Femur (tissue), 1 donor: ENCODE data around the gene CCDC187.
"Not testable (repeated sequence)": the region's sequence is repeated elsewhere in the genome, so short reads cannot be mapped to it uniquely, and the experiment has no call there.

Experiments
- DNase-seq: peaks from one replicate; pipeline ENCODE4 v3.0.0-alpha.2; 2017

CCDC187 gene

GRCh38 chr9:136326761-136327303 is 22.9 kb upstream of the CCDC187 start:
- no peak for DNase-seq

- DNase-seq = peak; percentile 87
Observed at GRCh38 chr9:136326061-136326760, 22.3 kb upstream of the CCDC187 start.

GRCh38 chr9:136325358-136325757 is 21.5 kb upstream of the CCDC187 start:
- no peak for DNase-seq

- no peak for DNase-seq
Observed at GRCh38 chr9:136324501-136325300, 20.8 kb upstream of the CCDC187 start.

- DNase-seq = no peak
Observed at GRCh38 chr9:136323371-136323789, 19.5 kb upstream of the CCDC187 start.

- DNase-seq = no peak
Observed at GRCh38 chr9:136322756-136323330, 18.9 kb upstream of the CCDC187 start.

GRCh38 chr9:136321561-136321960 is 17.7 kb upstream of the CCDC187 start:
- no peak for DNase-seq

GRCh38 chr9:136320972-136321371 is 17.1 kb upstream of the CCDC187 start:
- DNase-seq = not testable (repeated sequence)

GRCh38 chr9:136319955-136320354 is 16.1 kb upstream of the CCDC187 start:
- DNase-seq = not testable (repeated sequence)

- DNase-seq = not testable (repeated sequence)
Observed at GRCh38 chr9:136319244-136319643, 15.3 kb upstream of the CCDC187 start.

GRCh38 chr9:136318776-136319241 is 14.9 kb upstream of the CCDC187 start:
- DNase-seq = no peak

GRCh38 chr9:136318111-136318775 is 14.3 kb upstream of the CCDC187 start:
- no peak for DNase-seq

- no peak for DNase-seq
Observed at GRCh38 chr9:136317695-136318094, 13.8 kb upstream of the CCDC187 start.

GRCh38 chr9:136316896-136317676 is 13.2 kb upstream of the CCDC187 start:
- DNase-seq = no peak

- no peak for DNase-seq
Observed at GRCh38 chr9:136316271-136316751, 12.4 kb upstream of the CCDC187 start.

- DNase-seq = no peak
Observed at GRCh38 chr9:136314944-136315343, 11.1 kb upstream of the CCDC187 start.

GRCh38 chr9:136314056-136314416 is 10.1 kb upstream of the CCDC187 start:
- DNase-seq = no peak

GRCh38 chr9:136313111-136314055 is 9.5 kb upstream of the CCDC187 start:
- DNase-seq = no peak

GRCh38 chr9:136312436-136312835 is 8.5 kb upstream of the CCDC187 start:
- DNase-seq = peak; percentile 62

- DNase-seq = no peak
Observed at GRCh38 chr9:136312009-136312375, 8.1 kb upstream of the CCDC187 start.
